ENCODE data around the gene CTBP2.
A peak's percentile ranks its signal among the peaks of the same experiment; 100 is the strongest.

CTBP2 gene

GRCh38 chr10:125158601-125159485 is 1.5 kb downstream of the CTBP2 start:
- Histone ChIP-seq H3K9me3 (ENCODE audit: control insufficient read depth, insufficient read depth, low read length) (no peaks in the 10 kb centered on the region), H3K9me2 (replicated peaks; ENCODE audit: control insufficient read depth, low read length) (no peaks in the 10 kb centered on the region), H3K4me1 (ENCODE audit: control insufficient read depth, low read length) (peaks cover 28% of the 10 kb centered on the region), H3K4me3 (ENCODE audit: low read length) (peak overlapping the region; percentile 76), H3K36me3 (ENCODE audit: control insufficient read depth, low read length) (no peaks in the 10 kb centered on the region), H3K79me2 (ENCODE audit: control insufficient read depth, low read length) (peaks cover 45% of the 10 kb centered on the region), H3K27ac (ENCODE audit: low read depth, low read length) (no peak overlapping the region), H3K27me3 (ENCODE audit: control insufficient read depth, low read length) (peaks cover 22% of the 10 kb centered on the region), H4K20me1 (ENCODE audit: control insufficient read depth, insufficient read depth, low read depth, low read length) (peaks cover 8% of the 10 kb centered on the region; the same call in 1 of the 2 replicates), H3F3A (ENCODE audit: control insufficient read depth, insufficient read depth) (peaks cover 12% of the 10 kb centered on the region), H3K4me2 (ENCODE audit: low read length) (peak overlapping the region; percentile 69)
- TF ChIP-seq, protein P1, sequence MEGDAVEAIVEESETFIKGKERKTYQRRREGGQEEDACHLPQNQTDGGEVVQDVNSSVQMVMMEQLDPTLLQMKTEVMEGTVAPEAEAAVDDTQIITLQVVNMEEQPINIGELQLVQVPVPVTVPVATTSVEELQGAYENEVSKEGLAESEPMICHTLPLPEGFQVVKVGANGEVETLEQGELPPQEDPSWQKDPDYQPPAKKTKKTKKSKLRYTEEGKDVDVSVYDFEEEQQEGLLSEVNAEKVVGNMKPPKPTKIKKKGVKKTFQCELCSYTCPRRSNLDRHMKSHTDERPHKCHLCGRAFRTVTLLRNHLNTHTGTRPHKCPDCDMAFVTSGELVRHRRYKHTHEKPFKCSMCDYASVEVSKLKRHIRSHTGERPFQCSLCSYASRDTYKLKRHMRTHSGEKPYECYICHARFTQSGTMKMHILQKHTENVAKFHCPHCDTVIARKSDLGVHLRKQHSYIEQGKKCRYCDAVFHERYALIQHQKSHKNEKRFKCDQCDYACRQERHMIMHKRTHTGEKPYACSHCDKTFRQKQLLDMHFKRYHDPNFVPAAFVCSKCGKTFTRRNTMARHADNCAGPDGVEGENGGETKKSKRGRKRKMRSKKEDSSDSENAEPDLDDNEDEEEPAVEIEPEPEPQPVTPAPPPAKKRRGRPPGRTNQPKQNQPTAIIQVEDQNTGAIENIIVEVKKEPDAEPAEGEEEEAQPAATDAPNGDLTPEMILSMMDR (IDR thresholded peaks at IDR 0.05; ENCODE audit: low read depth, low read length, poor library complexity, severe bottlenecking): no peak
- 0 out of 2 replicates have a peak, but pooled peaks have one; percentile 45 for TF ChIP-seq EZH2phosphoT487 (IDR thresholded peaks at IDR 0.05; ENCODE audit: borderline replicate concordance, low read length)

DNA sequence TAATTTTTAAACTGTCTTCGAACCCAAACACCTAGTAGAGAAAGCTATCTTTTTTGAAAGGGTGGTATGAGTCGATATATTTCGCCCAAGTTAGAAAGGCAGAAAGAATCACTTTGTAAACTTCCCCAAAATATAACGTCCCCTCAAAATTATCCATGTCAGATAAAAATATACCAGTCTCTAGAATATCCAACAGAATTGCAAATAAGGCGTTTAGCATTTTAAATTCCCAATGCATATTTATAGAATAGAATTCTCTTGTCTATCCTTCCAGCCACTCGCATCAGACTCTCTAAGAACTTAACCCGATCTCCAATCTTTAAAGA is 2.1 kb downstream of the CTBP2 start:
- Histone ChIP-seq H3K4me3 (ENCODE audit: low read length) (peak overlapping the region; percentile 64), H3K79me2 (ENCODE audit: control insufficient read depth, low read length) (peaks cover 50% of the 10 kb centered on the region), H3K4me2 (ENCODE audit: low read length) (peak overlapping the region; percentile 62), H3K9me3 (ENCODE audit: control insufficient read depth, insufficient read depth, low read length) (no peaks in the 10 kb centered on the region), H4K20me1 (ENCODE audit: control insufficient read depth, insufficient read depth, low read depth, low read length) (peaks cover 8% of the 10 kb centered on the region; the same call in 1 of the 2 replicates), H3K9me2 (replicated peaks; ENCODE audit: control insufficient read depth, low read length) (no peaks in the 10 kb centered on the region), H3K4me1 (ENCODE audit: control insufficient read depth, low read length) (peaks cover 28% of the 10 kb centered on the region), H3K27ac (ENCODE audit: low read depth, low read length) (no peak overlapping the region), H3F3A (ENCODE audit: control insufficient read depth, insufficient read depth) (peaks cover 12% of the 10 kb centered on the region), H3K27me3 (ENCODE audit: control insufficient read depth, low read length) (peaks cover 22% of the 10 kb centered on the region), H3K36me3 (ENCODE audit: control insufficient read depth, low read length) (no peaks in the 10 kb centered on the region)
- TF ChIP-seq EZH2phosphoT487 (IDR thresholded peaks at IDR 0.05; ENCODE audit: borderline replicate concordance, low read length): peak; percentile 78; the same call in 1 of the 2 replicates
- TF ChIP-seq, protein P1 (IDR thresholded peaks at IDR 0.05; ENCODE audit: low read depth, low read length, poor library complexity, severe bottlenecking): no peak

- Histone ChIP-seq H3K79me2 (ENCODE audit: control insufficient read depth, low read length) (peaks cover 57% of the 10 kb centered on the region), H3K4me3 (ENCODE audit: low read length) (0 out of 2 replicates have a peak overlapping the region, but pooled peaks have one; percentile 5), H3K27ac (ENCODE audit: low read depth, low read length) (no peak overlapping the region)
Observed at GRCh38 chr10:125157505-125157904, 2.9 kb downstream of the CTBP2 start.

More at GRCh38 chr10:125157505-125157904, 2.9 kb downstream of the CTBP2 start:
- Histone ChIP-seq H4K20me1 (ENCODE audit: control insufficient read depth, insufficient read depth, low read depth, low read length) (peaks cover 8% of the 10 kb centered on the region; the same call in 1 of the 2 replicates), H3K9me3 (ENCODE audit: control insufficient read depth, insufficient read depth, low read length) (no peaks in the 10 kb centered on the region), H3F3A (ENCODE audit: control insufficient read depth, insufficient read depth) (peaks cover 12% of the 10 kb centered on the region), H3K36me3 (ENCODE audit: control insufficient read depth, low read length) (no peaks in the 10 kb centered on the region), H3K27me3 (ENCODE audit: control insufficient read depth, low read length) (peaks cover 22% of the 10 kb centered on the region), H3K4me2 (ENCODE audit: low read length) (peak overlapping the region; percentile 34), H3K9me2 (replicated peaks; ENCODE audit: control insufficient read depth, low read length) (no peaks in the 10 kb centered on the region), H3K4me1 (ENCODE audit: control insufficient read depth, low read length) (peaks cover 28% of the 10 kb centered on the region)
- TF ChIP-seq EZH2phosphoT487 (IDR thresholded peaks at IDR 0.05; ENCODE audit: borderline replicate concordance, low read length): no peak
- TF ChIP-seq, protein P1 (IDR thresholded peaks at IDR 0.05; ENCODE audit: low read depth, low read length, poor library complexity, severe bottlenecking): no peak
